GM23338 (cell line): Measurements from ENCODE around the gene LAMC3. TPM values are rescaled to one million over a fixed set of nuclear protein-coding genes. Genes with fewer than 3 reads are reported as not detected.
A peak's percentile ranks its signal among the peaks of the same experiment; 100 is the strongest.

ENCODE experiments used
- ATAC-seq: fragments of 200-7000 bp; cut with Tn5 transposase; 3 replicates; pipeline ENCODE4 v1.9.1; 2020
- DNase-seq: peaks from one replicate; pipeline ENCODE4 v3.0.0-alpha.2; 2015; ENCODE audit warnings: low spot score
- H2AFZ ChIP-seq: fragments of 200-600 bp; sonication (generic); 2 replicates; pipeline ENCODE4 v1.8.0; 2016; ENCODE audit warnings: antibody characterized with exemption, mild to moderate bottlenecking, moderate library complexity
- H3F3A ChIP-seq: fragments of 200-600 bp; sonication (generic); replicated peaks from 2 replicates; pipeline ENCODE4 v1.8.0; 2017; ENCODE audit warnings: antibody characterized with exemption, mixed run types, low read depth
- H3K27ac ChIP-seq: fragments of 200-600 bp; sonication (generic); 2 replicates; pipeline ENCODE4 v1.6.1; 2016; ENCODE audit warnings: low read depth
- H3K27me3 ChIP-seq: fragments of 200-600 bp; sonication (generic); 2 replicates; pipeline ENCODE4 v1.8.0; 2016; ENCODE audit warnings: mild to moderate bottlenecking, mixed run types, moderate library complexity; ENCODE audit not compliant: insufficient read depth
- H3K36me3 ChIP-seq: fragments of 200-600 bp; sonication (generic); 2 replicates; pipeline ENCODE4 v1.8.0; 2016; ENCODE audit warnings: mild to moderate bottlenecking; ENCODE audit not compliant: insufficient read depth
- H3K4me1 ChIP-seq: fragments of 200-600 bp; sonication (generic); 2 replicates; pipeline ENCODE4 v1.8.0; 2016; ENCODE audit warnings: mild to moderate bottlenecking, moderate library complexity; ENCODE audit not compliant: insufficient read depth
- H3K4me2 ChIP-seq: fragments of 200-600 bp; sonication (generic); 2 replicates; pipeline ENCODE4 v1.7.1; 2017; ENCODE audit warnings: mixed run types
- H3K4me3 ChIP-seq: fragments of 200-600 bp; sonication (generic); 2 replicates; pipeline ENCODE4 v1.6.1; 2016; ENCODE audit warnings: mixed run types
- H3K79me2 ChIP-seq: fragments of 200-600 bp; sonication (generic); replicated peaks from 2 replicates; pipeline ENCODE4 v1.8.0; 2017; ENCODE audit warnings: mild to moderate bottlenecking; ENCODE audit not compliant: insufficient read depth
- H3K9me2 ChIP-seq: fragments of 200-600 bp; sonication (generic); 2 replicates; pipeline ENCODE4 v1.8.0; 2017; ENCODE audit not compliant: insufficient read depth
- H4K20me1 ChIP-seq: fragments of 200-600 bp; sonication (generic); replicated peaks from 2 replicates; pipeline ENCODE4 v1.8.0; 2017; ENCODE audit warnings: mild to moderate bottlenecking; ENCODE audit not compliant: insufficient read depth
- H3K27ac Mint-ChIP-seq: 2 replicates; pipeline ENCODE4 v1.8.0; 2020; ENCODE audit warnings: inconsistent platforms, mild to moderate bottlenecking, moderate library complexity, mixed read lengths
- H3K27me3 Mint-ChIP-seq: 3 replicates; pipeline ENCODE4 v1.8.0; 2022; ENCODE audit warnings: low read depth, mild to moderate bottlenecking, moderate library complexity, mixed read lengths, inconsistent platforms; ENCODE audit not compliant: insufficient read depth, poor library complexity
- H3K36me3 Mint-ChIP-seq: 3 replicates; pipeline ENCODE4 v1.8.0; 2021; ENCODE audit warnings: low read depth, mild to moderate bottlenecking, inconsistent platforms, moderate library complexity, mixed read lengths
- H3K4me1 Mint-ChIP-seq: 3 replicates; pipeline ENCODE4 v1.8.0; 2020; ENCODE audit warnings: mild to moderate bottlenecking, inconsistent platforms, mixed read lengths
- H3K4me3 Mint-ChIP-seq: 3 replicates; pipeline ENCODE4 v1.8.0; 2021; ENCODE audit warnings: moderate library complexity, mild to moderate bottlenecking, inconsistent platforms, mixed read lengths
- H3K9me3 Mint-ChIP-seq: 3 replicates; pipeline ENCODE4 v1.8.0; 2020; ENCODE audit warnings: moderate library complexity, mild to moderate bottlenecking, inconsistent platforms, mixed read lengths
- CREB1 ChIP-seq: fragments of 250-450 bp; sonication (Bioruptor Pico); IDR thresholded peaks from 2 replicates; pipeline ENCODE4 v1.5.0; 2020; ENCODE audit warnings: low read depth, mild to moderate bottlenecking, moderate library complexity
- EZH2 ChIP-seq: fragments of 200-600 bp; sonication (generic); IDR thresholded peaks from one replicate; pipeline ENCODE4 v1.8.0; 2017; ENCODE audit warnings: antibody characterized with exemption, mild to moderate bottlenecking, low read depth; ENCODE audit not compliant: unreplicated experiment
- EZH2phosphoT487 ChIP-seq: fragments of 200-600 bp; sonication (generic); IDR thresholded peaks from one replicate; pipeline ENCODE4 v1.8.1; 2018; ENCODE audit warnings: antibody characterized with exemption; ENCODE audit not compliant: unreplicated experiment
- NANOG ChIP-seq: IDR thresholded peaks from 2 replicates; pipeline ENCODE4 v1.6.1; 2016; ENCODE audit warnings: antibody characterized with exemption, borderline replicate concordance
- POLR2AphosphoS5 ChIP-seq: IDR thresholded peaks from 2 replicates; pipeline ENCODE4 v1.6.1; 2016; ENCODE audit warnings: antibody characterized with exemption, low read depth
- REST ChIP-seq: IDR thresholded peaks from one replicate; pipeline ENCODE4 v1.6.1; 2018; ENCODE audit warnings: antibody characterized with exemption; ENCODE audit not compliant: unreplicated experiment
- STAT1 ChIP-seq: IDR thresholded peaks from one replicate; pipeline ENCODE4 v1.6.1; 2016; ENCODE audit warnings: antibody characterized with exemption; ENCODE audit not compliant: unreplicated experiment
- ZNF462 ChIP-seq: fragments of 250-450 bp; sonication (Bioruptor Pico); IDR thresholded peaks from 2 replicates; pipeline ENCODE4 v1.5.0; 2020; ENCODE audit warnings: mild to moderate bottlenecking, moderate library complexity
- polyA plus RNA-seq: library from polyadenylated mRNA; unstranded; fragments of >200 nt; fragmentation: Nextera tagmentation; extraction: Ambion mirVana; gene quantifications from 2 replicates; pipeline ENCODE4 v1.2.1, GENCODE V29; 2016
- total RNA-seq: library from RNA; depleted of rRNA; stranded (reverse); fragments of >200 nt; shearing (Covaris generic); gene quantifications from 2 replicates; pipeline ENCODE4 v1.2.3, GENCODE V29; 2014

The LAMC3 gene
- total and polyA plus RNA-seq, 2 experiments from 2014 or later: 9.0 to 27.4 TPM

- TF ChIP-seq NANOG (no peak), POLR2AphosphoS5 (no peak), EZH2 (no peak), EZH2phosphoT487 (no peak), STAT1 (no peak)
Observed at GRCh38 chr9:131011274-131012022, 2.5 kb downstream of the LAMC3 start (continued).

- Histone ChIP-seq H3K36me3 (no peaks in the 10 kb centered on the region), H3K27me3 (peaks cover 12% of the 10 kb centered on the region), H3F3A (peaks cover 11% of the 10 kb centered on the region; the same call in 1 of the 2 replicates), H3K79me2 (peaks cover 19% of the 10 kb centered on the region), H3K4me2 (no peak overlapping the region), H4K20me1 (no peaks in the 10 kb centered on the region; the same call in 1 of the 2 replicates), H3K27ac (0 out of 2 replicates have a peak overlapping the region, but pooled peaks have one; percentile 19), H2AFZ (no peak overlapping the region), H3K4me3 (no peak overlapping the region), H3K9me2 (0 out of 2 replicates have a peak, but pooled peaks cover 3% of the 10 kb centered on the region), H3K4me1 (peaks cover 26% of the 10 kb centered on the region)
- Mint-ChIP-seq H3K9me3 (no peaks in the 10 kb centered on the region; the same call in 2 of the 3 replicates), H3K36me3 (no peaks in the 10 kb centered on the region), H3K4me3 (no peak overlapping the region), H3K27me3 (peaks cover 27% of the 10 kb centered on the region), H3K4me1 (peaks cover 21% of the 10 kb centered on the region), H3K27ac (0 out of 2 replicates have a peak overlapping the region, but pooled peaks have one; percentile 48)
- TF ChIP-seq REST (no peak), POLR2AphosphoS5 (no peak), ZNF462 (CRISPR knock-in tag) (no peak), CREB1 (CRISPR knock-in tag) (no peak), EZH2 (no peak)
- DNase-seq: no peak
- no peak for ATAC-seq
Observed at GRCh38 chr9:131012023-131012334, 3.0 kb downstream of the LAMC3 start.
